Smooth muscle cell of the brain vasculature (primary cell): ENCODE data around the gene ZFYVE28.

Experiments
- DNase-seq: peaks from one replicate; pipeline ENCODE4 v3.0.0-alpha.2; 2012; ENCODE audit warnings: low read depth, low spot score

ZFYVE28 gene

DNA sequence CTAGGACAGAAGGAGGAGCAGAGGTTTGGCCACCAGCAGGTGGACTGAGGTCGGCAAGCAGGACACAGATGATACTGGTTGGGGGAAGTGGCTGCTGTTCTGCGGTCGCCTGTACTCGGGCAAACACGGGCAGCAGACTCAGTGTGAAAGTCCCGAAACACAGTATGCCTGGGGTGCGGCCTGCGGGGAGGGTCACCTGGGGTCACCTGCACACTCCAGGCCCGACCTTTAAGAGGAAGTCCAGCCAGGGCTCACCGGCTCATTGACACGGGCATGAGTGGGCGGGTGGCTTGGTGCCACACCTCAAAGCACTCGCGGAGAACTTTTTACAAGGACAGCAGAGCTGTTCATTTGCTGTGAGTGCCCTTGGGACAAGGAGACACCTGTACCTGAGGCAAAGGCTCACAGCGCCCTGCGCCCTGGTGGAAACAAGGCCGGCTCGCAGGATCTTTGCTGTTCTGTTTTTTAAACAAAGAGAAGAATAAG lies 85.0 kb downstream of the ZFYVE28 start:
- DNase-seq, result no peak

DNA sequence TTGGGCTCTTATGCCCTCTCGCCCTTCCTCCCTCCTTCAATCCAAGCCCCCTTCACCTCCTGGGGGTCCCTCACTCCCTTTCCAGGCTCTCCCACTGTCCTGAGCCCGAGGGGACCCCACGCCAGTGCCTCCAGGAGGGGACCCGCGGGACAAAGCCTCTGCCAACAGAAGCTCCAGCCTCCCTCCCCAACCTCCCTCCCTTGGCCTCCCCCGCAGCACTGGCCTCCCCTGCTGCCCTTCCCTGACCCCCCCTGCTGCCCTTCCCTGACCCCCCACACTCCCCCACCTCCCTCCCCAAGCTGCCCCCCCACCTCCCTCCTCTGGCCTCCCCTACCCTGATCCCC lies 85.5 kb downstream of the ZFYVE28 start:
- no peak for DNase-seq

- no peak for DNase-seq
Observed at GRCh38 chr4:2332201-2332975, 86.1 kb downstream of the ZFYVE28 start.

- DNase-seq, result no peak
Observed at GRCh38 chr4:2331519-2332200, 86.8 kb downstream of the ZFYVE28 start.

GRCh38 chr4:2331043-2331420 lies 87.4 kb downstream of the ZFYVE28 start:
- no peak for DNase-seq

GRCh38 chr4:2330091-2331042 lies 88.1 kb downstream of the ZFYVE28 start:
- no peak for DNase-seq

GRCh38 chr4:2327579-2327978 lies 90.9 kb downstream of the ZFYVE28 start:
- no peak for DNase-seq

- DNase-seq, result no peak
Observed at GRCh38 chr4:2324891-2325290, 93.6 kb downstream of the ZFYVE28 start.

GRCh38 chr4:2322841-2323240 lies 95.6 kb downstream of the ZFYVE28 start:
- DNase-seq, result no peak

- no peak for DNase-seq
Observed at GRCh38 chr4:2322227-2322626, 96.2 kb downstream of the ZFYVE28 start.

GRCh38 chr4:2321279-2322196 lies 96.9 kb downstream of the ZFYVE28 start:
- no peak for DNase-seq

GRCh38 chr4:2320746-2321145 lies 97.7 kb downstream of the ZFYVE28 start:
- no peak for DNase-seq

DNA sequence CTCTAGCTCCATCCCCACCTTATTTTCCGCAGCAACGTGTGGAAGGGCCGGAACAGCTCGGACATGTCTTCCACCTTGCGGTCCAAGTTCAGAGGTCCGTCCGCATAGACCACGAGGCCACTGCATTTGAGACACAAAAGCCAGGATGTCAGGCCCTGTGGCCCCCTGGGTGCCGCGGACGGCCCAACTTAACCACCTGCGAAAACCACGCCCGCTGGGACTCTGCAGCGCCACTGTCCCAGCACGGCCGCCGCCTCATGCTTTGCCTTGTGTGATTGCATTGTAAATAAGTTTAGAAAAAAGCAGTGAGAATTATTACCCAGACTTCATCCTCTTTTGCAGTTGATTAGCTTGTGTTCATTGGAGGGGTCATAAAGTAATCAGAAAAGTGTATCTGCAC lies 98.3 kb downstream of the ZFYVE28 start:
- no peak for DNase-seq

DNA sequence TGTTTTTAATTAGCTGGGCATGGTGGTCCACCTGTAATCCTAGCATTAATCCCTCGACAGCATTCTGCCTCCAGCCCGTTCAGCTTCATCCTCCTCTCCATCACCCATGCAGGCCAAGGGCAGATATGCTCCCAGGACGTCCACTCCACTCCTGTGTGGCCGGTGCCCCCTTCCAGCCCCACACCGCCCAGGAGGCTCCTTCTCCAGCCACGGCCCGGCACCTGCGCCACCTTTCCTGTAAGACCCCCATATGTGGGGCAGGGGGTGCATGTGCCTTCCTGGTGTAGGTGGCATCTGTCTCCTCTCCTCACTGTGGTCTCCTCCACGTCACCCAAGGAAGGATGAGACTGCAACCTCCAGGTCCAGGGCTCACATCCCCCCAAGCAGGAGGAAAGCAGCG lies 99.6 kb downstream of the ZFYVE28 start:
- no peak for DNase-seq

- no peak for DNase-seq
Observed at GRCh38 chr4:2318476-2318875, 100.0 kb downstream of the ZFYVE28 start.

DNA sequence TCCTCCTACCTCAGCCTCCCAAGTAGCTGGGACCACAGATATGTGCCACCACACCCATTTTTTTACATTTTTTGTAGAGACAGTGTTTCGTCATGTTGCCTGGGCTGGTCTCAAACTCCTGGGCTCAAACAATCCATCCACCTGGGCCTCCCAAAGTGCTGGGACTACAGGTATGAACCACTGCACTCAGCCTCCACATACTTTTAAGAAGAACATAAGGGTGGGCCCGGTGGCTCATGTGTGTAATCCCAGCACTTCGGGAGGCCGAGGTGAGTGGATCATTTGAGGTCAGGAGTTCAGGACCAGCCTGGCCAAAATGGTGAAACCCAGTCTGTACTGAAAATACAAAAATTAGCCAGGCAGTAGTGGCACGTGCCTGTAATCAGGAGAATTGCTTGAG lies 105.1 kb downstream of the ZFYVE28 start:
- DNase-seq, result no peak

- no peak for DNase-seq
Observed at GRCh38 chr4:2306773-2307410, 111.6 kb downstream of the ZFYVE28 start.

DNA sequence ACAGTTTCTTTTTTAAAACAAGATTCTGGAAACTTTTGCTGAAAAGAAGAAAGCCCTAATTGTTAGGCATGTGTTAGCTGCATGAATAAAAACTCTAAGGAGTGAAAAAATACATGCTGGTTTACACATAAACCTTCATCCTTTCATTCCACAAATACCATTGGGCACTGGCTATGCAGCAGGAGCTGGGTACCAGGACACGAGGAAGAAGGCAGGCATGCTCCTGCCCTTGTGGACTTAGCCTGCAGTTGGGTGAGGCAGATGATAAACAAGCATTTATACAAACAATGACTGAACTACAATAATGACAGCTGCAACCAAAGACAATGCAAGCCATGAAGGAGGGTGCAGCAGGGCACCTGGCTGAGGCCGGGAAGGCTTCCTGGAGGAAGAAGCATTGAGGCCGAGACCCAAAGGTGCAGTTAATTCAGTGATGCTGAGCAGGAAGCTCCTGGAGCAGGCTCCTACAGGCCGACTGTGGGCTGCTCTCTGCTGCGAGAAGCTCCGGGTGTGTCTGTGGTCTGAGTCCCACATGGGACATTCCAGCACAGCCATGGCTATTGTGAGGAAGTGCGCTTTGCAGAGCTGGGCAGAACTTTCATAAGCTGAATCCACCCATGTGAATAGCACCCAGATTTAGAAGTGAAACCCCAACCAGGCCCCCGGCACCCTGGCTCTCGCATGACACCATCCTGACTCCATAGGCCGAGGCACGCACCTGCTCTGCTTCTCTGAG lies 112.5 kb downstream of the ZFYVE28 start:
- DNase-seq, result no peak

DNA sequence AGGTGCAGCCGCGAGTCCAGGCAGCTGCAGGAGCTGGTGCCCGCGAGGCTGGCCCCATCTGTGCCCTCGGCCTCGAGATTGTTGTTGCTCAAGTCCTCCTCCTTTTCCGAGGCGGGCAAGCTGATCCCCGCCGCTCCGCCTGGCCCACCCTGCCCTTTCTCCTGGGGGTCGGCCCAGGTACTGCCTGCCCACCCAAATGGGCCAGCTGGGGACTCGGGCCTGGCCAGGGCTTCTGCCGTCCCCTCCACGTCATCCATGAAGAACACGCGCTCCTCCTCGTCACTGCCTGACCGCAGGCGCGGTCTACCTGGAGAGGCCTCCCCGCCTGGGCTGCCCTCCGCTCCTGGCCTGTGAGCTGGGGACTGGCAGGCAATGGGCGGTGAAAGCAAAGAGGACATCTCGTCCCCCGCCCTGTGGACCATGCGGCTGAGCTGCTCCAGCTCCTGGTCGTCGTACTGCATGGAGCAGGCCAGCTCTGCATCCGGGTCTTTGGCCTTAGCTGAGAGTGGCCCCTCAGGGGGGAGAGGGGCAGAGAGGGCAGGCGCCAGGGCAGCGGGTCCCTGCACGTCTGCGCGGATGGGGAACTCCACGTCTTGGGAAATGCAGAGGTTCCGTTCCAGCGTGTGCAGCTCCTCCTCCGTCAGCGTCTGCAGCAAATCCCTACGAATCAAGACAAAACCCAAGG lies 113.4 kb downstream of the ZFYVE28 start:
- no peak for DNase-seq
